ENCODE measurements around the gene SETD2.

- no peak for TF ChIP-seq POLR2A (IDR thresholded peaks at IDR 0.05; ENCODE audit: extremely low read depth, insufficient read length)
- TF ChIP-seq CTCF (IDR thresholded peaks at IDR 0.05; ENCODE audit: low read depth, low read length), result no peak
- TF ChIP-seq MYC (IDR thresholded peaks at IDR 0.05; ENCODE audit: low read depth, low read length), result no peak
These were observed 160.2 kb downstream of the SETD2 start for GRCh38 chr3:47003461-47004368.

Data from NB4 (cell line).